DOHH2 (cell line): ENCODE results near the gene FNBP1L.

Experiments
- EZH2phosphoT487 ChIP-seq: fragments of 200-600 bp; sonication (generic); IDR thresholded peaks from 2 replicates; pipeline ENCODE4 v1.6.1; 2017; ENCODE audit warnings: borderline replicate concordance, mild to moderate bottlenecking, antibody characterized with exemption, low read length, moderate library complexity, mixed read lengths
- TF ChIP-seq, protein P1 (sequence below): fragments of 200-600 bp; sonication (generic); IDR thresholded peaks from one replicate; pipeline ENCODE4 v1.5.1; 2014; ENCODE audit warnings: antibody characterized with exemption, mild to moderate bottlenecking, low read depth, low read length; ENCODE audit not compliant: poor library complexity, severe bottlenecking

DNA sequence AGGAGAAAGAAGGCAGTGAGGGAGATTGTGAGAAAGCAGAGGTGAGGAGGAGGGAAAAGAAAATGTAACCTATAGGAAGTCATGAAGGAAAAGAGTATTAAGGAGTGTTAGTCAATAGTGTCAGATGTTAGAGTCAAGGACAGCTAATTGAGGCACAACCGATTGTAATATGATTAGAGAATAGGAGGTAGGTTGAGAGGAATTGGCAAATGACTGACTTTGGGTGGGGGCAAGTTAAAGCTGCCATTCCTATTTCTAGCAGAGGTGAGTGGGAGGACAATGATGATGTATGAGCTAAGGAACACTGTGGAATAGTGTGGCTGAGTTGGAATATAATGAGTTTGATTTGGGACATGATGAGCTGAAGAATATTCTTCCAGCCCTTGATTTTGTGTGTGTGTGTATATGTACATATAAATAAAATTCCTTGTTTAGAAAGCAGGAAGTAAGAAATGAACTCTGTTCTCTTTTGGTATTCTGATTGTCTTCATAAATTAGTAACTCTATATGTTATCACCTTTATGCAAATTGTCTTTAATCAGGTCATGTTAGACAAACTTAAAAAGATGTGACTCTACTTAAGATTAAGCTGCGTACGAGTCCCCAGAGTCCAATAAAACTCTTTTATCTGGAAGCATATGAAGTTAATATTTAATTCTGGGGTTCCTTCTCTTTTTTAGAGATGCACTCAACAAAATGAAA, 98.4 kb downstream of the FNBP1L start:
- TF ChIP-seq, protein P1, sequence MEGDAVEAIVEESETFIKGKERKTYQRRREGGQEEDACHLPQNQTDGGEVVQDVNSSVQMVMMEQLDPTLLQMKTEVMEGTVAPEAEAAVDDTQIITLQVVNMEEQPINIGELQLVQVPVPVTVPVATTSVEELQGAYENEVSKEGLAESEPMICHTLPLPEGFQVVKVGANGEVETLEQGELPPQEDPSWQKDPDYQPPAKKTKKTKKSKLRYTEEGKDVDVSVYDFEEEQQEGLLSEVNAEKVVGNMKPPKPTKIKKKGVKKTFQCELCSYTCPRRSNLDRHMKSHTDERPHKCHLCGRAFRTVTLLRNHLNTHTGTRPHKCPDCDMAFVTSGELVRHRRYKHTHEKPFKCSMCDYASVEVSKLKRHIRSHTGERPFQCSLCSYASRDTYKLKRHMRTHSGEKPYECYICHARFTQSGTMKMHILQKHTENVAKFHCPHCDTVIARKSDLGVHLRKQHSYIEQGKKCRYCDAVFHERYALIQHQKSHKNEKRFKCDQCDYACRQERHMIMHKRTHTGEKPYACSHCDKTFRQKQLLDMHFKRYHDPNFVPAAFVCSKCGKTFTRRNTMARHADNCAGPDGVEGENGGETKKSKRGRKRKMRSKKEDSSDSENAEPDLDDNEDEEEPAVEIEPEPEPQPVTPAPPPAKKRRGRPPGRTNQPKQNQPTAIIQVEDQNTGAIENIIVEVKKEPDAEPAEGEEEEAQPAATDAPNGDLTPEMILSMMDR = no peak
- no peak for TF ChIP-seq EZH2phosphoT487
